Peyer's patch (tissue), 4 donors: ENCODE results near the gene ABCC5.

Experiments used
- CTCF ChIP-seq, 6 experiments: fragments of 450-650 bp in 4 of 6; fragments of 200-600 bp in 2 of 6; sonication (generic) in 1 of 6; IDR thresholded peaks; one replicate each; pipeline ENCODE4 v1.5.1; 2017 to 2019; ENCODE audit warnings: antibody characterized with exemption in 6 of 6, mild to moderate bottlenecking in 3 of 6, moderate library complexity in 1 of 6
- POLR2A ChIP-seq, 2 donors: fragments of 450-650 bp; IDR thresholded peaks; one replicate each; pipeline ENCODE4 v1.5.1; 2017; ENCODE audit warnings: antibody characterized with exemption in 2 of 2, mild to moderate bottlenecking in 2 of 2, moderate library complexity in 2 of 2

GRCh38 chr3:183980403-183980802, 37.3 kb downstream of the ABCC5 start:
- TF ChIP-seq CTCF (IDR thresholded peaks at IDR 0.05) = no peak
- no peak for TF ChIP-seq POLR2A (IDR thresholded peaks at IDR 0.05)
